AG04449 (cell line): ENCODE results near the gene PRSS50.

Source experiments
- CTCF ChIA-PET: fragments of 350-600 bp; formaldehyde crosslinking; extraction: SDS; loops from one replicate; lab custom pipeline; 2021; ENCODE audit warnings: antibody characterized with exemption; lab: Yijun Ruan, JAX
- POLR2A ChIA-PET: fragments of 400-600, 350-600 bp; formaldehyde crosslinking; extraction: SDS; loops from one replicate; lab custom pipeline; 2020; ENCODE audit warnings: antibody characterized with exemption, inconsistent platforms; lab: Yijun Ruan, JAX
- DNase-seq: peaks from one replicate; pipeline ENCODE4 v3.0.0-alpha.2; 2010; ENCODE audit warnings: low read depth, low spot score
- H3K4me3 ChIP-seq: 2 replicates; pipeline ENCODE4 v1.5.1; 2011; ENCODE audit warnings: low read depth, mild to moderate bottlenecking, control low read depth, low read length
- TF ChIP-seq, protein P1 (sequence below): IDR thresholded peaks from one replicate; pipeline ENCODE4 v1.5.1; 2011; ENCODE audit warnings: mild to moderate bottlenecking, moderate library complexity, low read length, control low read depth, inconsistent platforms; ENCODE audit not compliant: insufficient read depth; ENCODE audit errors: missing control alignments

PRSS50 gene

GRCh38 chr3:46719044-46719565, 1.4 kb upstream of the PRSS50 start:
- ChIA-PET CTCF (interaction anchor here (0.8 to 3.7 kb wide), 6 partner anchors 8 to 191 kb away, joined by 3 to 29 read pairs (median 4); no protein-coding TSS in a partner anchor), POLR2A (no interaction called here)
- H3K4me3 ChIP-seq = no peak overlapping the region
- no peak for DNase-seq
- TF ChIP-seq, protein P1, sequence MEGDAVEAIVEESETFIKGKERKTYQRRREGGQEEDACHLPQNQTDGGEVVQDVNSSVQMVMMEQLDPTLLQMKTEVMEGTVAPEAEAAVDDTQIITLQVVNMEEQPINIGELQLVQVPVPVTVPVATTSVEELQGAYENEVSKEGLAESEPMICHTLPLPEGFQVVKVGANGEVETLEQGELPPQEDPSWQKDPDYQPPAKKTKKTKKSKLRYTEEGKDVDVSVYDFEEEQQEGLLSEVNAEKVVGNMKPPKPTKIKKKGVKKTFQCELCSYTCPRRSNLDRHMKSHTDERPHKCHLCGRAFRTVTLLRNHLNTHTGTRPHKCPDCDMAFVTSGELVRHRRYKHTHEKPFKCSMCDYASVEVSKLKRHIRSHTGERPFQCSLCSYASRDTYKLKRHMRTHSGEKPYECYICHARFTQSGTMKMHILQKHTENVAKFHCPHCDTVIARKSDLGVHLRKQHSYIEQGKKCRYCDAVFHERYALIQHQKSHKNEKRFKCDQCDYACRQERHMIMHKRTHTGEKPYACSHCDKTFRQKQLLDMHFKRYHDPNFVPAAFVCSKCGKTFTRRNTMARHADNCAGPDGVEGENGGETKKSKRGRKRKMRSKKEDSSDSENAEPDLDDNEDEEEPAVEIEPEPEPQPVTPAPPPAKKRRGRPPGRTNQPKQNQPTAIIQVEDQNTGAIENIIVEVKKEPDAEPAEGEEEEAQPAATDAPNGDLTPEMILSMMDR = no peak

- POLR2A ChIA-PET = no interaction called here
- TF ChIP-seq, protein P1 = no peak
- DNase-seq = no peak
- CTCF ChIA-PET = interaction anchor here (1.0 to 4.0 kb wide), 3 partner anchors 10 to 178 kb away, joined by 3 to 29 read pairs (median 3); no protein-coding TSS in a partner anchor
- no peak overlapping the region for H3K4me3 ChIP-seq
Measured at GRCh38 chr3:46716461-46717441, 918 bp downstream of the PRSS50 start.

- H3K4me3 ChIP-seq = no peak overlapping the region
- TF ChIP-seq, protein P1 = no peak
- CTCF ChIA-PET = interaction anchor here (1.0 to 4.0 kb wide), 3 partner anchors 9 to 179 kb away, joined by 3 to 29 read pairs (median 6); no protein-coding TSS in a partner anchor
- no peak for DNase-seq
- POLR2A ChIA-PET = interaction anchor here (0.7 kb wide), 1 partner anchor 27 kb away, joined by 3 read pairs; no protein-coding TSS in a partner anchor
Measured at GRCh38 chr3:46715507-46716175, 2.0 kb downstream of the PRSS50 start.

GRCh38 chr3:46714728-46715506, 2.8 kb downstream of the PRSS50 start:
- H3K4me3 ChIP-seq = no peak overlapping the region
- CTCF ChIA-PET = interaction anchor here (1.4 to 4.0 kb wide), 4 partner anchors 9 to 152 kb away, joined by 3 to 29 read pairs (median 5); no protein-coding TSS in a partner anchor
- POLR2A ChIA-PET = interaction anchor here (0.7 kb wide), 1 partner anchor 28 kb away, joined by 3 read pairs; no protein-coding TSS in a partner anchor
- no peak for DNase-seq
- TF ChIP-seq, protein P1 = no peak

GRCh38 chr3:46713898-46714552, 3.6 kb downstream of the PRSS50 start:
- ChIA-PET POLR2A (no interaction called here), CTCF (interaction anchor here (1.0 to 4.0 kb wide), 5 partner anchors 8 to 153 kb away, joined by 3 to 29 read pairs (median 4); partner anchors contain the start of gene TMIE)
- no peak for DNase-seq
- H3K4me3 ChIP-seq = no peak overlapping the region
- TF ChIP-seq, protein P1 = no peak
